ENCODE results near the gene ADAM29. TPM values are rescaled to one million over a fixed set of nuclear protein-coding genes. Genes with fewer than 3 reads are reported as not detected.

ADAM29 gene
- total and polyA plus RNA-seq, 2 of the 8 experiments (the other 6 are each of a cell fraction or from before 2014, with no cell fraction given), result 0.03 TPM; not detected in 1

DNA sequence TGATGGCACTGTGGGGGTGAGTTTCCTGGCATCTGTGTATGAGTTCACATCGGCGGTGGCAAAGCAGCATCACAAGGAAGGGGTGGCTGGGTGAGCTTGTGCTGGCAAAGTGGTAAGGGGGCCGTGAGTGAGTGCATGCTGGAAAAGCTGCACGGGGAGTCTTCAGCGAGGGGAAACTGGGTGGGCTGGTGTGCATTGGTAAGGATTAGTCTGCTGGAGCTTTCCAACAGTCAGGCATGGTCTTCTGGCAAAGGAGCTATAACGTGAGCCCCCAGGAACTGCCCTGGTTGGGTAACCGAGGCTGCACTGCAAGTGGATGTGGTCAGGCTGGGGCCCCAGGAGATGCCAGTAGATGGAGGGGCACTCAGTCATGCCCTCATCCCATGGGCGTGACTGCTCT lies 30.7 kb downstream of the ADAM29 start:
- H3K14ac ChIP-seq (ENCODE audit: insufficient read length), result no peak overlapping the region
- no peaks in the 10 kb centered on the region for H3K23me2 ChIP-seq (ENCODE audit: low read depth, low read length)
- H2AFZ ChIP-seq (ENCODE audit: low read length), result no peak overlapping the region
- ChIA-PET POLR2A (ENCODE audit: partially characterized antibody) (no interaction called here), CTCF (ENCODE audit: partially characterized antibody) (no interaction called here)
- H4K5ac ChIP-seq (ENCODE audit: insufficient read length, low read depth, low read length), result no peak overlapping the region
- H2BK20ac ChIP-seq (ENCODE audit: low read length), result no peak overlapping the region
- no peak overlapping the region for H3K4me3 ChIP-seq (ENCODE audit: extremely low read depth in 1 of 4, insufficient read depth in 2 of 4, low read depth in 3 of 4, low read length in 4 of 4)
- no peak overlapping the region for H4K91ac ChIP-seq (replicated peaks; ENCODE audit: insufficient read length, low read length)
- H2BK12ac ChIP-seq (ENCODE audit: low read depth, low read length), result no peak overlapping the region
- no peaks in the 10 kb centered on the region for H3K79me2 ChIP-seq (ENCODE audit: control insufficient read depth in 1 of 2, insufficient read depth in 2 of 2, low read length in 2 of 2)
- H3K4me2 ChIP-seq (ENCODE audit: insufficient read depth in 1 of 2, low read depth in 2 of 2, low read length in 2 of 2), result no peak overlapping the region
- no peak for FAIRE-seq
- no peak overlapping the region for H3K27ac ChIP-seq (ENCODE audit: low read depth, low read length)
- no peak overlapping the region for H3K56ac ChIP-seq (replicated peaks; ENCODE audit: insufficient read length, low read depth, low read length)
- DNase-seq (ENCODE audit: low read depth in 1 of 2, low spot score in 2 of 2), result no peak
- H2BK120ac ChIP-seq (replicated peaks; ENCODE audit: low read depth, low read length), result no peak overlapping the region
- no peaks in the 10 kb centered on the region for H3K79me1 ChIP-seq (ENCODE audit: low read depth, low read length)
- H3K4ac ChIP-seq (replicated peaks; ENCODE audit: insufficient read length, low read depth, low read length), result no peak overlapping the region
- H4K8ac ChIP-seq (ENCODE audit: extremely low read depth, insufficient read depth, low read length), result no peak overlapping the region; the same call in 1 of the 2 replicates
- H3K27me3 ChIP-seq (replicated peaks in 1 of 4; ENCODE audit: control insufficient read depth in 3 of 4, extremely low read depth in 1 of 4, insufficient read depth in 3 of 4, low read length in 3 of 4), result no peaks in the 10 kb centered on the region
- TF ChIP-seq EZH2 (IDR thresholded peaks at IDR 0.05; ENCODE audit: low read depth, low read length, severe bottlenecking), result no peak
- no peak for TF ChIP-seq ASH2L (IDR thresholded peaks at IDR 0.05; ENCODE audit: low read length)
- TF ChIP-seq CHD1 (IDR thresholded peaks at IDR 0.05; ENCODE audit: low read depth, low read length), result no peak
- H3K18ac ChIP-seq (ENCODE audit: extremely low read depth, low read length), result no peak overlapping the region
- no peak overlapping the region for H2AK5ac ChIP-seq (ENCODE audit: low read depth, low read length)
- WGBS, 2 experiments (ENCODE audit: extremely low coverage in 1 of 2, insufficient coverage in 1 of 2, insufficient read length in 1 of 2, insufficient replicate concordance in 2 of 2, low coverage in 1 of 2, low lambda C conversion rate in 2 of 2, missing lambda C conversion rate in 1 of 2), result 93% methylated on average over 8 of the region's 8 CpGs; no CpG with 5 or more reads in 1 of the 2 experiments
- no peaks in the 10 kb centered on the region for H3K9me3 ChIP-seq (ENCODE audit: insufficient read depth in 2 of 2, low read depth in 1 of 2, low read length in 1 of 2)
- no peak overlapping the region for H3K23ac ChIP-seq (ENCODE audit: insufficient read length)
- no peaks in the 10 kb centered on the region for H3K4me1 ChIP-seq (replicated peaks in 1 of 4; ENCODE audit: control insufficient read depth in 3 of 4, insufficient read depth in 4 of 4, low read length in 3 of 4)
- H3K9ac ChIP-seq (replicated peaks in 1 of 4; ENCODE audit: extremely low read depth in 1 of 4, low read depth in 3 of 4, low read length in 3 of 4), result no peak overlapping the region
- no peak overlapping the region for H2BK5ac ChIP-seq (ENCODE audit: low read depth, low read length)
- H4K20me1 ChIP-seq (replicated peaks in 1 of 2; ENCODE audit: control insufficient read depth in 1 of 2, insufficient read depth in 2 of 2, low read length in 2 of 2), result no peaks in the 10 kb centered on the region
- H3K36me3 ChIP-seq (ENCODE audit: control insufficient read depth in 2 of 4, insufficient read depth in 4 of 4, low read length in 3 of 4), result no peaks in the 10 kb centered on the region
- H2BK15ac ChIP-seq (ENCODE audit: low read length), result no peak overlapping the region

Measured in H1 (cell line).